Lower leg skin (tissue), 4 donors: Measurements from ENCODE around the gene ZBTB21. TPM values are rescaled to one million over a fixed set of nuclear protein-coding genes. Genes with fewer than 3 reads are reported as not detected.

Source experiments
- DNase-seq, 2 donors: peaks; one replicate each; pipeline ENCODE4 v3.0.0-alpha.2; 2019; ENCODE audit warnings: low spot score in 2 of 2
- H3K4me3 ChIP-seq: fragments of 200-600 bp; sonication (generic); 2 replicates; pipeline ENCODE4 v1.5.1; 2017; ENCODE audit warnings: mild to moderate bottlenecking, low read depth; ENCODE audit not compliant: poor library complexity, severe bottlenecking
- CTCF ChIP-seq, 3 donors: fragments of 450-650 bp; IDR thresholded peaks; one replicate each; pipeline ENCODE4 v1.5.1; 2016; ENCODE audit warnings: antibody characterized with exemption in 3 of 3, mild to moderate bottlenecking in 3 of 3, moderate library complexity in 2 of 3
- POLR2A ChIP-seq, 2 donors: fragments of 450-650 bp; IDR thresholded peaks; one replicate each; pipeline ENCODE4 v1.6.1; 2016 to 2017; ENCODE audit warnings: antibody characterized with exemption in 2 of 2, mild to moderate bottlenecking in 1 of 2, moderate library complexity in 1 of 2
- WGBS, 2 donors: methylation state at CpG; one replicate each; pipeline ENCODE4 v1.1.5; 2018; 5-methylcytosine and 5-hydroxymethylcytosine counted together
- intact Hi-C: fragments of 100-400 bp; cut with DNase I; formaldehyde crosslinking; loops from one replicate; pipeline ENCODE4 v1.15.0; 2023; ENCODE audit warnings: low total_unique reads
- total RNA-seq, 4 donors: library from RNA; depleted of rRNA; stranded (reverse); fragments of >200 nt; gene quantifications; one replicate each; pipeline ENCODE4 v1.1.0, GENCODE V29; 2016

ZBTB21 gene
- total RNA-seq, 4 donors from 2014 or later = 18.1 to 31.9 (median 28.2) TPM

- no peak overlapping the region for H3K4me3 ChIP-seq
- DNase-seq = peak in 1 of 2 donors; percentile 11
- TF ChIP-seq POLR2A (IDR thresholded peaks at IDR 0.05) (no peak), CTCF (IDR thresholded peaks at IDR 0.05) (no peak)
- intact Hi-C loops = no loop called here
- WGBS, 2 donors = 82 to 84% methylated on average over 23 of the region's 23 CpGs
These were observed 37.5 kb downstream of the ZBTB21 start for GRCh38 chr21:41972511-41973205.

- H3K4me3 ChIP-seq = no peak overlapping the region
- intact Hi-C loops = no loop called here
- no peak for TF ChIP-seq POLR2A (IDR thresholded peaks at IDR 0.05)
- TF ChIP-seq CTCF (IDR thresholded peaks at IDR 0.05) = no peak
- peak in 1 of 2 donors; percentile 8 for DNase-seq
- WGBS, 2 donors = 92 to 95% methylated on average over 6 of the region's 6 CpGs
These were observed 38.3 kb downstream of the ZBTB21 start for GRCh38 chr21:41971891-41972290.

GRCh38 chr21:41970751-41971653 lies 39.2 kb downstream of the ZBTB21 start:
- H3K4me3 ChIP-seq = no peak overlapping the region
- TF ChIP-seq POLR2A (IDR thresholded peaks at IDR 0.05) (no peak), CTCF (IDR thresholded peaks at IDR 0.05) (no peak)
- peak; percentile 5 to 72 for DNase-seq
- WGBS, 2 donors = 84 to 86% methylated on average over 18 to 20 of the region's 20 CpGs
- intact Hi-C loops = no loop called here

- DNase-seq = peak; percentile 9 to 82
- intact Hi-C loops = no loop called here
- TF ChIP-seq POLR2A (IDR thresholded peaks at IDR 0.05) = no peak
- no peak for TF ChIP-seq CTCF (IDR thresholded peaks at IDR 0.05)
- WGBS, 2 donors = 85 to 92% methylated on average over 5 of the region's 5 CpGs
- no peak overlapping the region for H3K4me3 ChIP-seq
These were observed 40.1 kb downstream of the ZBTB21 start for GRCh38 chr21:41970106-41970391.

- H3K4me3 ChIP-seq = no peak overlapping the region
- WGBS, 2 donors = 79 to 95% methylated on average over 4 of the region's 4 CpGs
- no peak for TF ChIP-seq POLR2A (IDR thresholded peaks at IDR 0.05)
- TF ChIP-seq CTCF (IDR thresholded peaks at IDR 0.05) = no peak
- DNase-seq = peak in 1 of 2 donors; percentile 74
- intact Hi-C loops = no loop called here
These were observed 42.5 kb downstream of the ZBTB21 start for GRCh38 chr21:41967708-41968107.
